ENCODE results near the gene GUCD1. TPM values are rescaled to one million over a fixed set of nuclear protein-coding genes. Genes with fewer than 3 reads are reported as not detected.

GUCD1 gene
- total RNA-seq, 1 experiment from 2014 or later, result 48.4 TPM

DNA sequence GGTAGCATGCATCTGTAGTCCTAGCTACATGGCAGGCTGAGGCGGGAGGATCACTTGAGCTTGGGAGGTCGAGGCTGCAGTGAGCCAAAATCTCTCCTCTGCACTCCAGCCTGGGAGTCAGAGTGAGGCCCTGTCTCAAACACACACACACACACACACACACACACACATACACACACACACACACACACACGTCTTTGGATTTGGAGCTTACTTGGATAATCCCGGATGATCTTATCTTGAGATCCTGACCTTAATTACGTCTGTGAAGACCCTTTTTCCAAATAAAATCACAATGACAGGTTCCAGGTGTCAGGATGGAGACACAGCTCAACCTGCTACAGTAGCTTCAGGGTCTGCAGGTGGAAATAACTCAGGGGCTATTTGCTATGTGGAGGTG is 58.7 kb downstream of the GUCD1 start:
- Mint-ChIP-seq H3K4me3 (ENCODE audit: unreplicated experiment) (no peak overlapping the region), H3K36me3 (ENCODE audit: insufficient read depth, unreplicated experiment) (no peaks in the 10 kb centered on the region), H3K27ac (ENCODE audit: low read depth, unreplicated experiment) (no peak overlapping the region), H3K27me3 (ENCODE audit: insufficient read depth, unreplicated experiment) (no peaks in the 10 kb centered on the region), H3K9me3 (ENCODE audit: unreplicated experiment) (no peaks in the 10 kb centered on the region), H3K4me1 (ENCODE audit: insufficient read depth, unreplicated experiment) (no peaks in the 10 kb centered on the region)
- POLR2A ChIA-PET, result interaction anchor here (0.5 to 1.0 kb wide), 2 partner anchors 10 to 39 kb away, joined by 3 to 4 read pairs; no protein-coding TSS in a partner anchor
- BruUV-seq (replicated peaks), result no TSS peak
- intact Hi-C loops (cut with micrococcal nuclease), result no loop called here
- CTCF ChIA-PET, result interaction anchor here (0.5 to 1.3 kb wide), 3 partner anchors 25 to 168 kb away, joined by 3 to 4 read pairs (median 3); no protein-coding TSS in a partner anchor
- TF ChIP-seq, protein P1, sequence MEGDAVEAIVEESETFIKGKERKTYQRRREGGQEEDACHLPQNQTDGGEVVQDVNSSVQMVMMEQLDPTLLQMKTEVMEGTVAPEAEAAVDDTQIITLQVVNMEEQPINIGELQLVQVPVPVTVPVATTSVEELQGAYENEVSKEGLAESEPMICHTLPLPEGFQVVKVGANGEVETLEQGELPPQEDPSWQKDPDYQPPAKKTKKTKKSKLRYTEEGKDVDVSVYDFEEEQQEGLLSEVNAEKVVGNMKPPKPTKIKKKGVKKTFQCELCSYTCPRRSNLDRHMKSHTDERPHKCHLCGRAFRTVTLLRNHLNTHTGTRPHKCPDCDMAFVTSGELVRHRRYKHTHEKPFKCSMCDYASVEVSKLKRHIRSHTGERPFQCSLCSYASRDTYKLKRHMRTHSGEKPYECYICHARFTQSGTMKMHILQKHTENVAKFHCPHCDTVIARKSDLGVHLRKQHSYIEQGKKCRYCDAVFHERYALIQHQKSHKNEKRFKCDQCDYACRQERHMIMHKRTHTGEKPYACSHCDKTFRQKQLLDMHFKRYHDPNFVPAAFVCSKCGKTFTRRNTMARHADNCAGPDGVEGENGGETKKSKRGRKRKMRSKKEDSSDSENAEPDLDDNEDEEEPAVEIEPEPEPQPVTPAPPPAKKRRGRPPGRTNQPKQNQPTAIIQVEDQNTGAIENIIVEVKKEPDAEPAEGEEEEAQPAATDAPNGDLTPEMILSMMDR (IDR thresholded peaks at IDR 0.05; ENCODE audit: unreplicated experiment), result no peak
- no peak for DNase-seq (ENCODE audit: unreplicated experiment)

DNA sequence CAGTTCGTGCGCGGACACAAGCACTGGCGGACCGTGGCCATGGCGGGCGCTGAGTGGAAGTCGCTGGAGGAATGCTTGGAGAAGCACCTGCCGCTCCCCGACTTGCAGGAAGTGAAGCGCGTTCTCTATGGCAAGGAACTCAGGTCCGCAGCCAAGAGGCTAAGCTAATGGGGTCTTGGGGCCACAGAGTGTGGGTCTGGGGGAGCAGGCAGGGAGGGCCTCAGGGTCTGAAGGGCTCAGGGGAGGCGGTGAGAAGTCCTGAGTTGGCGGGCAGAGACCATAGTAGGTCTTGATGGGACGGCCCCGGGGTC is 59.6 kb downstream of the GUCD1 start:
- no peaks in the 10 kb centered on the region for H3K9me3 Mint-ChIP-seq (ENCODE audit: unreplicated experiment)
- H3K27ac Mint-ChIP-seq (ENCODE audit: low read depth, unreplicated experiment), result no peak overlapping the region
- intact Hi-C loops (cut with micrococcal nuclease), result no loop called here
- no TSS peak for BruUV-seq (replicated peaks)
- POLR2A ChIA-PET, result no interaction called here
- no peaks in the 10 kb centered on the region for H3K4me1 Mint-ChIP-seq (ENCODE audit: insufficient read depth, unreplicated experiment)
- CTCF ChIA-PET, result no interaction called here
- no peaks in the 10 kb centered on the region for H3K27me3 Mint-ChIP-seq (ENCODE audit: insufficient read depth, unreplicated experiment)
- no peaks in the 10 kb centered on the region for H3K36me3 Mint-ChIP-seq (ENCODE audit: insufficient read depth, unreplicated experiment)
- DNase-seq (ENCODE audit: unreplicated experiment), result no peak
- H3K4me3 Mint-ChIP-seq (ENCODE audit: unreplicated experiment), result no peak overlapping the region
- TF ChIP-seq, protein P1 (IDR thresholded peaks at IDR 0.05; ENCODE audit: unreplicated experiment), result no peak

DNA sequence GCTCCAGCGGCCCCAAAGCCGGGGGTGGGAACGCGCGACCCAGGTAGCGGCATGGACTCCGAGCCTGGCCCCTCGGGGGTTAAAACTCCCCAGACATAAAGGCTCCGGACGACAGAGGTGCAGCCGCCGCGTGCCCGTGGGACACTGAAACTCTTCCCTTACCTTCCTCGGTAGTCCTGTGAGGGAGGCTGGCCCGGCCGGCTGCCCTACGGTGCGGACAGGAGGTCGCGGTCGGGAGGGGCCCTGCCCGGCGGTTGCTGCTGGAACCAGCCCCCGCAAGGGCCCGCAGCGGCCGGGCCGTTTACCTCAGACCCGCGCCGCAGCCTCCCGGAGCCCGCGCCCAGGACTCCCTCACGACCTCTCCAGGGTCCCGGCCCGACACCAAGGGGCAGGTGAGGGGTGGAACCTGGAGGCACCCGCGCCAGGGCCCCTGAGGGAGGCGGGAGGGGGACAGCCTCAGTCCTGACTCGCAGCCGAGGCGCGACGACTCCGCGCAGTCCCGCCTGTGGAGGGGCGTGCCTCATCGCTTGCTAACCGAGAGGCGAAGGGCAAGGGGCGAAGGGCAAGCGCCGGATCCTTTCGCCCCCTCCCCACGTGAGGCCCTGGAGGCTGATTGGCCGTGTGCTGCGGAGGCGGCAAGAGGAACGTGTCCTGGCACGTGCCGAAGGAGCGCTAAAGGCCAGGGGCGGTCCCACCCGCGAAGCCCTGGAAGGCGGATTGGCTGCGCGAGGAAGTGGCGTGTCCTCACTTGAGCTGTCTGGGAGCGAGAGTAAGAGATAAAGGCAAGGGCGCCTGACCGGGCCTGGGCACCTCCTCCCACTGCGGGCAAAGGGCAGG is 60.2 kb downstream of the GUCD1 start, which contains the start of gene UPB1:
Gene UPB1, plus strand, starts transcription at position 805 of the 837 bp plus-strand sequence. CDS start 72 bp downstream, outside the sequence.
- POLR2A ChIA-PET, result interaction anchor here (1.1 kb wide), 1 partner anchor 11 kb away, joined by 3 read pairs; no protein-coding TSS in a partner anchor
- BruUV-seq (replicated peaks), result no TSS peak
- no peak within 1 kb of the TSS for H3K27ac Mint-ChIP-seq (ENCODE audit: low read depth, unreplicated experiment)
- TF ChIP-seq, protein P1 (IDR thresholded peaks at IDR 0.05; ENCODE audit: unreplicated experiment), result no peak
- intact Hi-C loops (cut with micrococcal nuclease), result no loop called here
- CTCF ChIA-PET, result no interaction called here
- no peaks in the 10 kb centered on the region for H3K9me3 Mint-ChIP-seq (ENCODE audit: unreplicated experiment)
- no peaks in the 10 kb centered on the region for H3K27me3 Mint-ChIP-seq (ENCODE audit: insufficient read depth, unreplicated experiment)
- no peaks in the 10 kb centered on the region for H3K4me1 Mint-ChIP-seq (ENCODE audit: insufficient read depth, unreplicated experiment)
- no peak within 1 kb of the TSS for H3K4me3 Mint-ChIP-seq (ENCODE audit: unreplicated experiment)
- H3K36me3 Mint-ChIP-seq (ENCODE audit: insufficient read depth, unreplicated experiment), result no peaks in the 10 kb centered on the region
- DNase-seq (ENCODE audit: unreplicated experiment), result no peak

DNA sequence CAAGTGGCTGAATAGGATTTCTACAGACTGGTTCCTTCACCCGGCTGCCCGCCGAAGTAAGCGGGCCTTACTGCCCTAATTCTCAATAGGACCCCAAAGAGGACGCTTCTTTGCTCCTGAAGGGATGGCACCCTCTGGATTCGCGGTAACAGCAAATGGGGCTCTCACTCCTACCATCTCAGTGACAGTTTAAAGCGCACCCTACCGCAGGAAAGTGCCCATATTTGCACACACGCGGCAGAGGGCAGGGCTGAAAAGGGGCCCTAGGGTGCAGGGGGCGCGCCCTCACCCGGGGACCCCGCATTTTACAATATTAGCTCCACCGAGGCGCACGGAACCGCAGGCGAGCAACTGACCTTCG is 60.8 kb downstream of the GUCD1 start:
- H3K9me3 Mint-ChIP-seq (ENCODE audit: unreplicated experiment), result no peaks in the 10 kb centered on the region
- CTCF ChIA-PET, result no interaction called here
- POLR2A ChIA-PET, result interaction anchor here (1.1 kb wide), 1 partner anchor 10 kb away, joined by 3 read pairs; no protein-coding TSS in a partner anchor
- no peaks in the 10 kb centered on the region for H3K36me3 Mint-ChIP-seq (ENCODE audit: insufficient read depth, unreplicated experiment)
- TF ChIP-seq, protein P1 (IDR thresholded peaks at IDR 0.05; ENCODE audit: unreplicated experiment), result no peak
- no peak for DNase-seq (ENCODE audit: unreplicated experiment)
- H3K4me1 Mint-ChIP-seq (ENCODE audit: insufficient read depth, unreplicated experiment), result no peaks in the 10 kb centered on the region
- H3K27me3 Mint-ChIP-seq (ENCODE audit: insufficient read depth, unreplicated experiment), result no peaks in the 10 kb centered on the region
- no peak overlapping the region for H3K27ac Mint-ChIP-seq (ENCODE audit: low read depth, unreplicated experiment)
- BruUV-seq (replicated peaks), result no TSS peak
- intact Hi-C loops (cut with micrococcal nuclease), result no loop called here
- no peak overlapping the region for H3K4me3 Mint-ChIP-seq (ENCODE audit: unreplicated experiment)
